Vagina (tissue), 2 donors: ENCODE data around the gene L1TD1.

ENCODE experiments used
- POLR2A ChIP-seq, 2 donors: fragments of 450-650 bp; IDR thresholded peaks; one replicate each; pipeline ENCODE4 v1.6.1; 2017; ENCODE audit warnings: antibody characterized with exemption in 2 of 2, mild to moderate bottlenecking in 2 of 2, moderate library complexity in 2 of 2
- POLR2AphosphoS5 ChIP-seq, 2 donors: sonication (generic); formaldehyde crosslinking; IDR thresholded peaks; one replicate each; pipeline ENCODE4 v1.9.0; 2017; ENCODE audit warnings: antibody characterized with exemption in 2 of 2, mild to moderate bottlenecking in 2 of 2, low read depth in 1 of 2; ENCODE audit not compliant: insufficient read depth in 1 of 2
- TF ChIP-seq, protein P1 (sequence below), 3 experiments: fragments of 450-650 bp in 2 of 3; fragments of 200-600 bp in 1 of 3; sonication (generic) in 1 of 3; IDR thresholded peaks; one replicate each; pipeline ENCODE4 v1.5.1; 2017 to 2019; ENCODE audit warnings: antibody characterized with exemption in 3 of 3, mild to moderate bottlenecking in 2 of 3, moderate library complexity in 2 of 3

DNA sequence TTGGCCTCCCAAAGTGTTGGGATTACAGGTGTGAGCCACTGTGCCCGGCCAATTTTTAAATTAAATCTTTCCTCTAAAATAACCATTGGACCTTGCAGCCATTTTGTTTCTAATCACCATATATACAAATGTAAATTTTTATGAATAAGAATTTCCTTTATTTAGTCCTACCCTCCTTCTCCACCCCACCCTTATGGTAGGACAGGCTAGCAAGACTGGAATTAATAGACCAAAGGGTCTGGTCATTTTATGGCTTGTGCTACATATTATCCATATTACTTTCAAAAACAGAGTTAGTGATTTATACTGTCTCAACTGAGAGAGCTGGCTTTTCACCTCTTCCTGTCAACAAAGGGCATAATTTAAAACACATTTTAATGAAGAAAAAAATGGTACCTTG, 26.5 kb downstream of the L1TD1 start:
- no peak for TF ChIP-seq POLR2A (IDR thresholded peaks at IDR 0.05)
- TF ChIP-seq, protein P1, sequence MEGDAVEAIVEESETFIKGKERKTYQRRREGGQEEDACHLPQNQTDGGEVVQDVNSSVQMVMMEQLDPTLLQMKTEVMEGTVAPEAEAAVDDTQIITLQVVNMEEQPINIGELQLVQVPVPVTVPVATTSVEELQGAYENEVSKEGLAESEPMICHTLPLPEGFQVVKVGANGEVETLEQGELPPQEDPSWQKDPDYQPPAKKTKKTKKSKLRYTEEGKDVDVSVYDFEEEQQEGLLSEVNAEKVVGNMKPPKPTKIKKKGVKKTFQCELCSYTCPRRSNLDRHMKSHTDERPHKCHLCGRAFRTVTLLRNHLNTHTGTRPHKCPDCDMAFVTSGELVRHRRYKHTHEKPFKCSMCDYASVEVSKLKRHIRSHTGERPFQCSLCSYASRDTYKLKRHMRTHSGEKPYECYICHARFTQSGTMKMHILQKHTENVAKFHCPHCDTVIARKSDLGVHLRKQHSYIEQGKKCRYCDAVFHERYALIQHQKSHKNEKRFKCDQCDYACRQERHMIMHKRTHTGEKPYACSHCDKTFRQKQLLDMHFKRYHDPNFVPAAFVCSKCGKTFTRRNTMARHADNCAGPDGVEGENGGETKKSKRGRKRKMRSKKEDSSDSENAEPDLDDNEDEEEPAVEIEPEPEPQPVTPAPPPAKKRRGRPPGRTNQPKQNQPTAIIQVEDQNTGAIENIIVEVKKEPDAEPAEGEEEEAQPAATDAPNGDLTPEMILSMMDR (IDR thresholded peaks at IDR 0.05) = no peak
- no peak for TF ChIP-seq POLR2AphosphoS5 (IDR thresholded peaks at IDR 0.05; ENCODE audit: insufficient read depth in 1 of 2, low read depth in 1 of 2)
